Measurements from ENCODE around the gene DDN. TPM values are rescaled to one million over a fixed set of nuclear protein-coding genes. Genes with fewer than 3 reads are reported as not detected.

DDN gene
- total RNA-seq, 1 experiment from 2014 or later, result 0.17 TPM

- H3K36me3 ChIP-seq (ENCODE audit: low read depth), result no peaks in the 10 kb centered on the region
- no peak for TF ChIP-seq EZH2 (IDR thresholded peaks at IDR 0.05; ENCODE audit: low read depth)
- peak; percentile 63 for TF ChIP-seq CTCF (conservative IDR thresholded peaks at IDR 0.05)
- H3K79me2 ChIP-seq (ENCODE audit: low read depth), result no peaks in the 10 kb centered on the region
- DNase-seq, result no peak
- no peak overlapping the region for H3K4me3 ChIP-seq
- no peaks in the 10 kb centered on the region for H3K4me1 ChIP-seq (replicated peaks; ENCODE audit: insufficient read depth)
- H3K27ac ChIP-seq, result no peak overlapping the region
- H2AFZ ChIP-seq, result no peak overlapping the region
- ChIA-PET POLR2A (ENCODE audit: unreplicated experiment) (no interaction called here), CTCF (interaction anchor here (0.7 to 1.6 kb wide), 3 partner anchors 10 to 317 kb away, joined by 3 to 4 read pairs (median 3); no protein-coding TSS in a partner anchor)
- H3K27me3 ChIP-seq (ENCODE audit: insufficient read depth, low read depth), result peaks cover 39% of the 10 kb centered on the region
- H3K9me2 ChIP-seq (ENCODE audit: insufficient read depth), result no peaks in the 10 kb centered on the region
- H3K9me3 ChIP-seq (ENCODE audit: insufficient read depth, low read depth), result no peaks in the 10 kb centered on the region
- H4K20me1 ChIP-seq (ENCODE audit: insufficient read depth), result no peaks in the 10 kb centered on the region; the same call in 1 of the 2 replicates
- no peaks in the 10 kb centered on the region for H3F3A ChIP-seq (ENCODE audit: insufficient read depth, low read depth)
- no TSS peak for BruUV-seq (replicated peaks)
- no peak overlapping the region for H3K4me2 ChIP-seq
- intact Hi-C loops (cut with micrococcal nuclease; ENCODE audit: unreplicated experiment), result loop anchor here (5.0 kb wide), 1 partner anchor 125 kb away; the partner anchor contains the start of gene DDX23
Measured at GRCh38 chr12:48977290-48978281, 21.6 kb downstream of the DDN start.

- POLR2A ChIA-PET (ENCODE audit: unreplicated experiment), result no interaction called here
- Histone ChIP-seq H3K79me2 (ENCODE audit: low read depth) (no peaks in the 10 kb centered on the region), H3K4me3 (no peak overlapping the region), H4K20me1 (ENCODE audit: insufficient read depth) (no peaks in the 10 kb centered on the region; the same call in 1 of the 2 replicates), H3K27me3 (ENCODE audit: insufficient read depth, low read depth) (peaks cover 26% of the 10 kb centered on the region), H2AFZ (no peak overlapping the region), H3K27ac (no peak overlapping the region), H3K9me2 (ENCODE audit: insufficient read depth) (no peaks in the 10 kb centered on the region), H3K4me2 (no peak overlapping the region), H3F3A (ENCODE audit: insufficient read depth, low read depth) (no peaks in the 10 kb centered on the region), H3K9me3 (ENCODE audit: insufficient read depth, low read depth) (no peaks in the 10 kb centered on the region), H3K36me3 (ENCODE audit: low read depth) (no peaks in the 10 kb centered on the region), H3K4me1 (replicated peaks; ENCODE audit: insufficient read depth) (peaks cover 8% of the 10 kb centered on the region; the same call in 1 of the 2 replicates)
- intact Hi-C loops (cut with micrococcal nuclease; ENCODE audit: unreplicated experiment), result no loop called here
- no peak for DNase-seq
- TF ChIP-seq EZH2 (IDR thresholded peaks at IDR 0.05; ENCODE audit: low read depth) (no peak), CTCF (conservative IDR thresholded peaks at IDR 0.05) (peak; percentile 33; the same call in 1 of the 2 replicates)
- BruUV-seq (replicated peaks), result no TSS peak
- CTCF ChIA-PET, result interaction anchor here (0.6 kb wide), 1 partner anchor 19 kb away, joined by 4 read pairs; no protein-coding TSS in a partner anchor
Measured at GRCh38 chr12:48973941-48974673, 25.1 kb downstream of the DDN start.

- no TSS peak for BruUV-seq (replicated peaks)
- DNase-seq, result no peak
- Histone ChIP-seq H3K9me2 (ENCODE audit: insufficient read depth) (no peaks in the 10 kb centered on the region), H4K20me1 (ENCODE audit: insufficient read depth) (no peaks in the 10 kb centered on the region; the same call in 1 of the 2 replicates), H3K79me2 (ENCODE audit: low read depth) (no peaks in the 10 kb centered on the region), H3K4me1 (replicated peaks; ENCODE audit: insufficient read depth) (peaks cover 8% of the 10 kb centered on the region; the same call in 1 of the 2 replicates), H3K27ac (no peak overlapping the region), H3K36me3 (ENCODE audit: low read depth) (no peaks in the 10 kb centered on the region), H3K9me3 (ENCODE audit: insufficient read depth, low read depth) (no peaks in the 10 kb centered on the region), H3K4me2 (no peak overlapping the region), H3F3A (ENCODE audit: insufficient read depth, low read depth) (no peaks in the 10 kb centered on the region), H2AFZ (no peak overlapping the region), H3K27me3 (ENCODE audit: insufficient read depth, low read depth) (peaks cover 20% of the 10 kb centered on the region), H3K4me3 (no peak overlapping the region)
- intact Hi-C loops (cut with micrococcal nuclease; ENCODE audit: unreplicated experiment), result no loop called here
- POLR2A ChIA-PET (ENCODE audit: unreplicated experiment), result no interaction called here
- CTCF ChIA-PET, result interaction anchor here (0.6 to 0.7 kb wide), 2 partner anchors 23 to 1024 kb away, joined by 3 to 4 read pairs; no protein-coding TSS in a partner anchor
- TF ChIP-seq CTCF (conservative IDR thresholded peaks at IDR 0.05), result no peak
- TF ChIP-seq EZH2 (IDR thresholded peaks at IDR 0.05; ENCODE audit: low read depth), result no peak
Measured at GRCh38 chr12:48973531-48973930, 25.6 kb downstream of the DDN start.

Data from PC-9 (cell line).